SIG-M5 treated with dmso at 0.1 percent for 504 hours (cell line): ENCODE data around the gene LRMDA.

ENCODE experiments used
- DNase-seq: peaks from one replicate; lab custom pipeline; 2025; ENCODE audit not compliant: unreplicated experiment; lab: John Stamatoyannopoulos, UW

Gene LRMDA

DNA sequence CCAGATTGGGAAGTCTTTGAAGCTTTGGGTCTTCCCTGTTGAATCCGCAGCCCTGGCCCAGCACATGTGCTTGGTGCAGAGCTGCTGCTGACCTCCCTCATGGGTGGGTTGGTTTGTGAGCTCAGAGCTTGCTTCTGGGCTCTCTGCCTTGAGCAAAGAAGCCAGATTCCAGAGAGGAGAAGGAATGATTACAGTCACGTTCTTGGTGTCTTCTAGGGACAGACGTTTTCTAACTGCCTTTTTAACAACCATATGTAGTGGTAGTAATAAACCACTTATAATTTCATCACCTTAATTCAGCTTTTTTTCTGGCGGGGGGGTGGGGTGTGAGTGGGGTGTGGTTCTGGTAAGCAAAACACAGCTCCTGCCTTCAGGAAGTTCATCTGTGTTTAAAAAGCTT is 39.5 kb downstream of the LRMDA start:
- DNase-seq: no peak

DNA sequence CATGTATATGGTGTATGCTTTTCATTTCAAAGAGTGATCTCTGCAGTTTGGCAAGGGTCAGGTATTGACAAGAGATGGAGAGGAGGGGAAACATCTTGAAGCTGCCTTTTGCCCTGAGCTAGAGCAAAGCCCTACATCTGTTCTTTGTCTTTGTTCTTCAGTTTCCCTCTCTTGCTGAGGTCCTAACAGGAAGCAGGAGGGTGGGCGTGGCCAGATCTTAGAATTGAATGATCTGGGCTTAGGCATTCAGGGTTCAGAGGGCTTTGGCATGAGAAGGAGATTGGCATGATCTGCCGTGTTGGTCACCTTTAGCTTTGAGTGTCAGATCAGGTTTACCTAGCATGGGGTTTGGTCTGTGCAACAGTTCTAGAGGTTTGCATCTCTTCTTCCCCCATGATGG is 41.3 kb downstream of the LRMDA start:
- DNase-seq: no peak

DNA sequence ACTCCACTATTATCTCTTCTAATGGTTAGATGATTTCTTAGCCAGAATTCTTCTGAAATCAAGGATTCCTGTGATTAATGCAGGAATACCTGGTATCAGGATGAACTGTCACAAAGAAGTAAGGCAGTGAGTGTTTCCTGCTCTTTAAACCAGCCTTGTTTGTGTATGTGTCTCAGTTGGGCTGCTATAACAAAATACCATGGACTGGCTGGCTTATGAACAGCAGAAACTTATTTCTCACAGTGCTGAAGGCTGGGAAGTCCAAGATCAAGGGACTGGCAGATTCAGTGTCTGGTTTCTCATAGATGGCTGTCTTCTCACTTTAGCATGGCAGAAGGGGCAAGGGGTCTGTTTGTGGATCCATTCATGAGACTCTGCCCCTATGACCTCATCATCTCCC is 42.7 kb downstream of the LRMDA start:
- DNase-seq: no peak

DNA sequence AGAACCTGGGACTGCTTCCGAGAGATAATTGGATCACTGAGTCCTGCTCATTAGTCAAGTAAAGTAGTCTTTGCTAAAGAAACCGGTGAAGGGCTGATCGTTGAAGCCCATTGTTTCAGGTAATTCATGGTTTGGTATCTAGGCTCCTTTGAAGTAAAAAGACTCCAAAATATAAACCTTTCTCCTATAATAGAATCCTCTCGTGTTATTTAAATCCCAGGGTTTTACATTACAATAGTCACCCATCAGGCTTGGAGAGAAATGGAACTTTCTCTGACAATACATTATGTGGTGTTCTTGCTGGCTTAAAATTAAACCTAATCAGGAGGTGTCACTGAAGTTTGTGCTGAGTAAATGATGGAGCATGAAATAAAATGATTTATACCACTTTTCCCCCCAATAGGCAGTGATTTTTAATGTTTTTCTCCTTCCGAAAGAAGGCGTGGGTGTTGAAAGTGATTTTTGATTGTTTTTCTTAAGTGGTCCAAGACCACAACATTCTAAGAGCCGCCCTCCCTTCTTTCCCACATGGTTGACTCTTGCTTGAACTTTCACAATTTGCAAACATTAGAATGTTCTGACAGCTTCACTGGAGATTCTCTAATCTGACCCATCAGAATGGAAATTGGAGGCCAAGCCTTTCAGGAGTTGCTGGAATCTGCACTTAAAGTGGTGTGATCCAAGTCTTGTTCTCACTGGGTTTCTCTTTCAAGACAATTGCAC is 44.2 kb downstream of the LRMDA start:
- no peak for DNase-seq

DNA sequence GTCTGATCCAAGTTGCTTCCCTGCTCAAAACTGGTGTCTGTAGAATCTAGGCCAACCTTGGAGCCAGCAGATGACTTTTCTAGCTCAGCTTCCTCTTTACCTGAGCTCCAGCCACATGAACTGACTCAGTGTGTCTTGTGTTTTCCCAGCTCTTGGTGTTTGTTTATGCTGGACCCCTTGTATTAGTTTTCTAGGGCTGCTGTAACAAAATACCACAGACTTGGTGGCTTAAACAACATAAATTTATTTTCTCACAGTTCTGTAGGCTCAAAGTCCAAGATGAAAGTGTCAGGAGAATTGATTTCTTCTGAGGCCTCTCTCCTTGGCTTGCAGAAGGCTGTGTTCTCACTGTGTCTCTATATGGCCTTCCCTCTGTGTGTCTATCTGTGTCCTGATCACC is 45.1 kb downstream of the LRMDA start:
- no peak for DNase-seq

DNA sequence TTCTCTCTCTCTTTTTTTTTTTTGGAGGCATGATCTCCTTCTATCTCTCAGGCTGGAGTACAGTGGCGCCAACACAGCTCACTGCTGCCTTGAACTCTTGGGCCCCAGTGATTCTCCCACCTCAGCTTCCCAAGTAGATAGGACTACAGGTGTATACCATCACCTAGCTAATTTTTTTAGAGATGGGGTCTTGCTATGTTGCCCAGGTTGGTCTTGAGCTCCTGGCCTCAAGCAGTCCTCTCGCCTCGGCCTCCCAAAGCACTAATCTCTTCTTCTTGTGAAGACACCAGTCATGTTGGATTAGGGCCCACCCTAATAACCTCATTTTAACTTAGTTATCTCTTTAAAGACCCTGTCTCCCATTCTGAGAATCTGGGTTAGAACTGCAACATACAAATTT is 45.6 kb downstream of the LRMDA start:
- no peak for DNase-seq

DNA sequence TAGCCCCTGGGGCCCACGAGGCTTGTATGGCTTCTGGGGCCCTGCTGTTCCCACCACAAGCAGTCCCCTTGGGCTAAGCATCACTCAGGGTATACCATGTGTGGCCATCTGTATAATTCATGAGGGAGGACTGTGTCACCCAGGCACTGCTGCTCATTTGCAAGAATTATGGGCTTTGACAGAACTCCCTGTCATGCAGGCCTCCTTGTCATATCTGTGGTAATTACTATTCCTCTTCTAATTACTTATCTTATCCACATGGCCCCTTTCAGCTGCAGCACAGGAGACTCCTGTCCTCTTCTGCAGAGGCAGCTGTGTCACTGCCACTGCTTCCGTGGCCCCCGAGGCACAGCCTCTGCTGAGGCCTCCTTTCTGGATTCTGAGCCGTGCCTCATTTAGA is 46.3 kb downstream of the LRMDA start:
- no peak for DNase-seq

DNA sequence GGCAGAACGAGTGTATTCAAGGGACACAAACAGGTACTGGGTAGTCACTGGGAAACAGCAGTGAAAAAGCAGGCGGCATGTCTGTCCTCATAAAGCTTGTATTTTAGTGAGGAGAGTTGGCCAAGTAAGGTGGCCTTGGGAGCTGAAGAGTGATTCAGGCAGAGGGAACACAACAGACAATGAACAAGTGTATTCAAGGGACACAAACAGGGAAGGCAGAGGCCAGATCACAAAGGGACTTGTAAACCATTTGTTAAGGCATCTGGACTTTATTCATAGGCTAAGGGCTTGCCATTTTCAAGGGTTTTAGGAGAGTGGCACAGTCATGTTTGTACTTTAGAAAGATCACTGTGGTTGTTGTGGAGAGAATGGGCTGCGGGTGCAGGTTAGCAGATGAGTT is 49.0 kb downstream of the LRMDA start:
- DNase-seq: no peak

DNA sequence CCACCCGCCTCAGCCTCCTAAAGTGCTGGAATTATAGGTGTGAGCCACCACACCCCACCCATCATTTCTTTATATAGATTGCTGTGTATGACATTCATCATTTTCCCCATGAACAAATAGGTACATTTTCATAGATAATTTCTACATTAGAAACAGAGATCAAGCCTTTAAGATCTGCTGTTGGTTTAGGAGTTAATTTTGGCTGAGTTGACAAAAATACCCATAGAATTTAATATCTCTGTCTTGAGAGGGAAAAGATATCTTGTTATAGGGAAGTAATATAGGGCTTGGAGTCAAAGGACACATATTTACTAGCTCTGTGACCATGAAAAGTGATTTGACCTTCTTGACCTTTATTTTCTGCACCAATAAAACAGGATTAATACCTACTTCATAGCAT is 51.8 kb downstream of the LRMDA start:
- DNase-seq: no peak

DNA sequence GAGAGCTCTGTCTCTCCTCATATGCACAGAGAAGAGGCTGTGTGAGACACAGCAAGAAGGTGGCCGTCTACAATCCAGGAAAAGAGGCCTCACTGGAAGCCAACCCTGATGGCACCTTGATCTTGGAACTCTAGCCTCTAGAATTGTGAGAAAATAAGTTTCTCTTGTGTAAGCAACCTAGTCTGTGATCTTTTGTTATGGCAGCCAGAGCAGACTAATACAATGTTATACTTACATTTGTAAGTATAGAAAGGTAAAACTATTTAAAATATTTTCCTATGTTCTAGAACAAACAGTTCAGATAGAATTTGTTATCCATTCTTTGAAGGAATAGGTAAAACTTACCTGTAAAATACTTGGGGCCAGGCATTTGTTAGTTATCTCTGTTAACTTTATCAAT is 53.3 kb downstream of the LRMDA start:
- no peak for DNase-seq

DNA sequence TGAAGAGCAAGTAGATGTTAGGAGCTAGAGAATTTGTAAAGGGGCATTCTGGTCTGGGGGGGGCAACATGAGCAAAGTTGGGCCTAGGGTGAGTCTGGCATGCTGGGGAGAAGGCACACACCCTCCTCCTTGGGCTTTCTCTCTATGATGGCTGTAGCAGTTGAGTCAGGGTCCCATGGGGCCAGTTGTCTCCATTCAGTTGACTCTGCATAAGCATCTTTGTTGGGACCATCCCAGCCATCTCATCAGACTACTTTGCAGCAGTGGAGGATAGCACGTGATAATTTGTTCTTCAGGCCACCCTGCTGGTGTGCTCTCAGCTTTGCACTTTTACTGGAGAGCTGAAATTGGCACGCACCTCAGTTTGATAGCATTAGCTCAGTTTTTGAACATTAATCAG is 55.2 kb downstream of the LRMDA start:
- DNase-seq: no peak

DNA sequence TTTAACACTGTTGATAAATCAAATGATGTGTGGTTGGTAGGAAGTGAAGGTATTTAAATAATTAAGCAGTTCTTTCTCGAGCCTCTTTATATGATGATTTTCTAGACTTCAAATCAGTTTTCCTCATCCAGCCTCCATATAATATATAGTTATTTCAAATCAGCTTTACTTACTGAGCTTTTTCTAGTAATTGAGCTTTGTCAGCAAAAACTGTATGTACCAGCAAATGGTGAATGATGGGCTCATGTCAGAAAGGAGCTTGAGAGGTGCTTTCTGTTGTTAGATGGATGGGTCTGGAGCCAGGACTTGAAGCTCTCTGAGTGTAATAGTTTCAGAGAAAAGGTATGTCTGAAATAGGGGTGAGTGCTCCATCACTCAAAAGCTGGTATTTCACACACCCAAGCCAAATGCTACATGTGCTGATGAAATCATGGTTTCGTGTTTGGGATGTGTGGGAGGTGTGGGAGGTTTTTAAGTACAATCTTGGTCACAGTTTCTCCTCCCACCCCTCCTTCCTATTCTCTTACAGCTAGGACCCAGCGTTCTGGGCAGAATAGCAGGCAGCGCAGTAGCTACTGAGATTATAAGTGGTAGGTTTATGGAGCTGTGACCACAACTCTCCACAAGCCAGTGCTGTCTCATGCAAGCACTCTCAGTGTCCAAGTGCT is 55.8 kb downstream of the LRMDA start:
- DNase-seq: no peak

DNA sequence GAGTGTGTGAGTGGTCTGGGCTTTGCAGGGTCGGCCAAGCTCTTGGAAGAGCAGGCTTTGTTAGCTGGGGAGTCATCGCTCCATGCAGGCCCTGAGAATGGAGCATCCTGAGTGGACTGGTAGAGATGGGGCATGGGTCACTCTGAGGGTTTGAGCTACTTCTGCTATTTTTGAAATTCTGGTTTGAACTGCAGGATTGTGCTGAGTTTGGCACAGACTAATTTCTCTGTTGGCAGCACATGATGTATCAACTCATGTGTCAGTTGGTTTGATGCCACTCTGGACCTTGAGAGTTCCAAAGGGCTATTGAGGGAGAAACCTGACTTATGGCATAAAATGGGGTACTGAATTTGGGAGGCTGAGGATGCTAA is 56.3 kb downstream of the LRMDA start:
- DNase-seq: no peak

DNA sequence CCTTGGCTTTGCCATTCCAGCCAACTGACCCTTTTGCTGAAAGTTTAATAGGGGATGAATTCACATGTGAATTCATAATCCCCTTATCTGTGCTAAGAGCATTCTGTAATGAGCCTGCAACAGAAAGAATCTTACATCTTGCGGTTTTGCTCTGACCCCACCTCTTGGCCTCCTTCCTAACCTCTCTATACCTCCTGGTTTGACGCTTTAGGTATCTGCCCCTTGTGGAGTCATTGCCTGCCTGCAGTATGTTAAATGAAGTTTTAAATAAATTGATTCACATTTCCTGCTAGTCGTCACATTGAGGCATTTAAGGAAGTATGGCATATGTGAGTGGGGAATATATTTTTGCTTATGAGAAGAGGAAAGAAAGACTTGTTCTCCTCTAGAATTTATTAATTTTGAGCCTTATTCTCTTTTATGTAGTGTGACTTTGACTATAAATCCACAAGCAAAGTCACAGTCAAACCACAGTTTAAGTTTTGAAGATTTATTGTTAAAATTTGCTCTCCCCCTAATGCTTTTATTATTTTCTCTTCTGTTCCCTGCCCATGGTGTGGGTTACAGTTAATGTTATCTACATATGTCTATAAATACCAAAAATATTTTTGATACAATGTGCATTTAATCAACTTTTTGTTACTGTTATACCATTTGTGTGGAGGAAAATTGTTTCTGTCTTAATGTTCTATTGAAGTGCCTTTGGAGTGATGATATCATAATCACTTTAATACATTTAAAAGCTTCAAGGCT is 60.9 kb downstream of the LRMDA start:
- DNase-seq: no peak

DNA sequence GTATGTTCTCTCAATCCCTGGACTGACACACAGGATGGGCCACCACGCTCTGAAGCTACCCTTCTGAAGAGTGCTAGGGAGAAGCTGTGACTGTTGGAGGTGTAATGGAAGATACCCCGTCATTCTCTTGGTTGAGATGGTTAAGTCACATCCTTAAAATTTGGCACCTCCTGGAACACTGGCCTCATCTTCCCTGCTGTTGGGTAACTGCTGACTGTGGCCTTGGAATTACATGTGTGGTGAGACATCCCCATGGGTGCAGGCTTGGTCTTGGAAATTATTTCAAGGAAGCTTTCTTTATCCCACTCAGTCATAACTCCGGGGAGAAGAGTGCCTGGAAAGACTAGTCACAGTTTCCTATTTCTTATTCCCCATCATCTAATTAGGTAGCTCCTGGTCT is 62.0 kb downstream of the LRMDA start:
- DNase-seq: no peak

DNA sequence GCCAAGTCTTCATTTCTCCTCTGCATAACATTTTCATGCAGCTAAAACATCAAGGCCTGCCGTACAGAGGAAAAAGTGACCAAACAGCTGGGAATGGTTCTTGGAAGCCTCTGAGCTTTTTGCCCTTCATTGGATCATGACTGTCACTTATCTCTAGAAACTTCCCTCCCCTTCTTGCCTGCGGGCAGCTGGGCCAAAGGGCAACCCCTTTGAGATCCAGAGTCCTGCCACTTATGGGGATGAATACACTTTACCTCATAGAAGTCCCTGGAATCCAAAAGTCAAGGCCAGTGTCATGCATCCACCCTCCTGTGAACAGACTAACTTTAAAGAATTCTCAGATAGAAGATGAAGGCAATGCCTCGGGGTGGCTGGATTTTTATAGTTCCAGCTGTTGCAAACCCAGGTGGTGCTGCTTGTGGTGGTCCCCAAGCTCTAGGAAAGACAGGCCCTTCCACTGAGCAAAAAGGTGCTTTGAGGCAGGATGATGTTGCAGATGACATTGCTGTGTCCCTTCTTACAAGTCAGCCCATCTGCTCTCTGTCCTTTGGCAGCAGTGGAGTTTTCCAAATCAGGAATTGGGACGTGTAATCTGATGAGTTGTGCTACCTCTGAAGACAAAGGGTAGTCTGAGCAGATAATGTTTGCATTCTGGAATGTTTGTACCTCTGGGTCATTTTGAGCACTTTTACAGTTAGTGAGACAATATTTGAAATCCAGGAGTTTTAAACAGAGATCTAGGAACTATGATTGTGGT is 64.2 kb downstream of the LRMDA start:
- DNase-seq: no peak

DNA sequence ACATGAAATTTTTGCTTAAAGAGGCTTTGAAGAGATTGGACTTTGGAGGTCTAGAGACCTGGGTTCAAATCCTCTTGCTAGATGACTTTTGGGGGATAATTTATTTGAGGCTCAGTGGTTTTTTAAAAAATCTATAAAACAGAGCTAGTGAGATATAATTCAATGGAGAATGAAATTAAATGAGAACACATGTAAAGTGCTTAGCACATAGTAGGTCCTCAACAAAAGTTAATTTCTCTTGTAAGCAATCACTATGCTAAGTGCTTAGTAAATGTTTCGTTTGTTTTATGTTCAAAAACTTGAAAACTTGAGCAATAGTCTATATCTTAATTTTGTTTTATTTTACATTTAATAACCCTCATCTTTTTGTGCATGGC is 64.8 kb downstream of the LRMDA start:
- DNase-seq: no peak

DNA sequence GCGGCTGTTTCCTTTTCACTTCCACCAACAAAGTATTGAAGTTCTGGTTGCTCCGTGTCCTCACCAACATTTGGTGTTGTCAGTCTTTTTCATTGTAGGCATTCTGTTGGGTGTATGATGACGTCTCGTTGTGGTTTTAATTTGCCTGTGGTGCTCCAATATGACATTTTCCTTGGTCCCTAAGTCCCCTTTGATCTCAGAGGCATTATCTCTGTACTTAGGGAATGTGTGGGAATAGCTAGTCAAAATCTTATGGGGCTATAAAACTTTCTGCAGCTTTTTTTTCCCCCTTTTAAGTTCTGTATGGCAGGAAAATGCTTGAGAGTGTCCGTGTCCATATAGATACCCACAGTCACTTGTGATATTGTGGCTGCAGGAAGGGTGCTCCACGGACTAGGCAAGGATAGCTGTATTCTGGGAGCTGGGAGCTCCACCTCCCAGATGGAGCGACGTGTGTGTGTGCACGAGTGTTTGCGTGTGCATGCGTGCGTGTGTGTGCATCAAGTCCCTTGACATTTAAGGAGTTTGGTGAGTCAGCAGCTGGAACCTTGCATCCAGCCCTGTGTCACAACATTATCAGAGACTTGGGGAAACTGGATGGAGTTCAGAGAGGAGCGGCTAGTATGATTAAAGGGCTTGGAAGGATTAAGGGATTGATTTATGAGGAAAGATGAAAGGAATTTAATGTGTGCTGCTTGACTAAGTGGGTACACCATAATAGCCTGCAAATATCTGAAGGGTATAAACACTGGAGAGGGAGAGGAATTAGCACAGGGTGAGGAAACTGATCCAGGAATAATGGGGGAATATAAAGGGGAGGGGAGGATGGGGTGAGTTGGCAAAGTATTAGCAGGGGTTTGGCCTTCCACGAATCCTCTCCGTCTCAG is 66.8 kb downstream of the LRMDA start:
- no peak for DNase-seq

DNA sequence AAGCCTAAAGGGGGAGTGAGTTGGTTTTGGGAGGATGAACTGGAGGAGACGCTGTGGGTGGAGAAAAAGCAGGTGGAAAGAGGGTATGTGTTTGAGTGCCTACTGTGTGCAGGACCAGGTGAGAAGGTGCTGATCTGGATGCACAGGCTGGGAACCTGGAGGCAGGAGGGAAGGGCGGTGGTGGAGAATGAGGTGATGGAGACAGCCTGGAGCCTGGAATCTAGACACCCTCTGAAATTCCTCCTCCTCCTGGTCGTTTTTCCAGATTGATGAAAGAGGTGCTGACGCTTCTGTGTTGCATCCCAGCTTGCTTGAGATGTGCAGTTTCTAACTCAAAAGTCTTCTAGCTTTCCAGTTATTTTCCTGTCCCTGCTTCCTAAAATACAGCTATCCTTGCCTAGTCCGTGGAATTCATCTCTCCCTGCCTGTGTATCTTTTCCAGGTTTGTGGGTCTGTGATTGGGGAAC is 67.5 kb downstream of the LRMDA start:
- DNase-seq: no peak

DNA sequence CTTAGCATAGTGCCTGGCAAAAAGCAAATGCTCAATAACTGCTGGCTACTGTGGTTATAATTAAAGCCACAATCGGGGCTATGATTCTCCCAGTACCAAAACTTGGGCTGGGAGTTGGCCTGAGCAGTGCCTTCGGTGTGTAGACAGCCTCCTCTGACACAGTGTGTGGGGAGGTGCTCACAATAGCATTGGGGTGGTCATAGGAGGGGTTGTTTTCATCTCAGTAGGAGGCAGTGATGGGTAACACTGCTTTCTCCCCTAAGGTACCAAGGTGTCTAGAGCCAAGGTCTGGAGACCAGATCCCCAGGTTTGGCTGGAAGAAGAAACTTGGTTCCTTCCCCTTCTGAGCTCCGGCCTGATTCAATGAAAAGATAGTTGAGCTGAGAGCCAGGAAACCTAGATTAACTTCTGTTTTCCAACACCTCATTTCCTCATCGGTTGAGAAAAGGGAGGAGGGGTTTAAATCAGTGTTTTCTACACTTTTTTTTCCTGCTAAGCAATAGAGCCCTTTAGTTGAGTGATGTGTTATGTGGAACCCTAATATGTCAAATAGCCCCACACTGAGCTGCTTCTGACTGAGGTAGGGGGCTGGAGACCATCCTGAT is 68.2 kb downstream of the LRMDA start:
- no peak for DNase-seq
